Spleen (tissue), 11 donors: ENCODE measurements around the gene TENT5A. TPM values are rescaled to one million over a fixed set of nuclear protein-coding genes. Genes with fewer than 3 reads are reported as not detected.

Experiments
- DNase-seq: peaks from one replicate; pipeline ENCODE4 v3.0.0-alpha.2; 2020
- H3K27ac ChIP-seq, 8 donors: fragments of 200-600 bp; sonication (generic) in 7 of 8; 1 replicate in 4 of 8; 2 replicates in 4 of 8; pipeline versions ENCODE4 v1.5.0 to v1.8.0; 2016 to 2021; ENCODE audit warnings: inconsistent platforms in 4 of 8, mild to moderate bottlenecking in 4 of 8, moderate library complexity in 1 of 8
- H3K27me3 ChIP-seq, 7 donors: fragments of 200-600 bp; sonication (generic) in 6 of 7; replicated peaks in 1 of 7; 1 replicate in 4 of 7; 2 replicates in 3 of 7; pipeline versions ENCODE4 v1.5.0 to v1.8.0; 2016 to 2021; ENCODE audit warnings: inconsistent platforms in 3 of 7, mild to moderate bottlenecking in 1 of 7
- H3K36me3 ChIP-seq, 6 donors: fragments of 200-600 bp; sonication (generic) in 5 of 6; 1 replicate in 4 of 6; 2 replicates in 2 of 6; pipeline versions ENCODE4 v1.5.0 to v1.8.0; 2016 to 2021; ENCODE audit warnings: inconsistent platforms in 2 of 6
- H3K4me1 ChIP-seq, 6 donors: fragments of 200-600 bp; sonication (generic) in 5 of 6; 1 replicate in 3 of 6; 2 replicates in 3 of 6; pipeline versions ENCODE4 v1.5.0 to v1.8.0; 2016 to 2021; ENCODE audit warnings: inconsistent platforms in 3 of 6
- H3K4me3 ChIP-seq, 8 donors: fragments of 200-600 bp; sonication (generic) in 7 of 8; 1 replicate in 4 of 8; 2 replicates in 4 of 8; pipeline versions ENCODE4 v1.5.0 to v1.8.0; 2016 to 2021; ENCODE audit warnings: inconsistent platforms in 4 of 8, mild to moderate bottlenecking in 4 of 8, moderate library complexity in 2 of 8
- H3K9me3 ChIP-seq, 8 donors: fragments of 200-600 bp; sonication (generic) in 7 of 8; 1 replicate in 4 of 8; 2 replicates in 4 of 8; pipeline versions ENCODE4 v1.5.0 to v1.8.0; 2016 to 2021; ENCODE audit warnings: inconsistent platforms in 4 of 8
- CTCF ChIP-seq, 11 experiments: fragments of 200-600 bp in 7 of 11; fragments of 450-650 bp in 4 of 11; sonication (generic) in 4 of 11; IDR thresholded peaks in 8 of 11; conservative IDR thresholded peaks in 3 of 11; 1 replicate in 7 of 11; 2 replicates in 4 of 11; pipeline versions ENCODE4 v1.4.0 to v1.8.0; 2016 to 2021; ENCODE audit warnings: antibody characterized with exemption in 11 of 11, inconsistent platforms in 4 of 11, mild to moderate bottlenecking in 1 of 11
- POLR2A ChIP-seq, 3 donors: fragments of 450-650 bp; IDR thresholded peaks; one replicate each; pipeline ENCODE4 v1.5.1; 2017; ENCODE audit warnings: antibody characterized with exemption in 3 of 3, mild to moderate bottlenecking in 1 of 3
- POLR2AphosphoS5 ChIP-seq, 3 donors: sonication (generic); formaldehyde crosslinking; IDR thresholded peaks; one replicate each; pipeline ENCODE4 v1.5.1; 2017; ENCODE audit warnings: antibody characterized with exemption in 3 of 3
- WGBS, 5 donors: extraction: QIAGEN DNeasy Blood & Tissue Kit in 3 of 5; methylation state at CpG; one replicate each; pipeline versions ENCODE4 v1.1.5 to v1.1.7; 2013 to 2018; 5-methylcytosine and 5-hydroxymethylcytosine counted together
- intact Hi-C: fragments of 100-400 bp; cut with DNase I; formaldehyde crosslinking; loops from one replicate; pipeline ENCODE4 v1.15.0; 2023; ENCODE audit warnings: low total_unique reads
- polyA plus RNA-seq, 3 donors: library from polyadenylated mRNA; stranded (reverse); fragments of 200-250 nt; gene quantifications; one replicate each; pipeline ENCODE4 v1.2.1, GENCODE V29; 2013
- total RNA-seq, 7 donors: library from RNA; depleted of rRNA in 3 of 7; stranded (reverse); fragments of >200 nt in 3 of 7; fragmentation: NEBNext Ultra II Directional in 4 of 7; extraction: Animal tissue kit (Norgen Biotek cat#: 25700) in 4 of 7; gene quantifications; one replicate each; pipeline versions ENCODE4 v1.1.0 to v1.2.1, GENCODE V29; 2016 to 2021
- donor health status: healthy with polysubstance abuse.
- donor health status: DM: no; HTN: no; CAD: no; lungs with moderate emphysema.
- donor health status: DM: no; HTN: no; CAD: no.
- donor health status: Bipolar disorder and iron deficiency.
- donor health status: healthy.
- donor health status: DM: no; HTN: no; CAD: no.
- donor health status: DM: yes; HTN: yes; CAD: no.

Gene TENT5A
- total and polyA plus RNA-seq, 10 donors = 3.0 to 25.2 (median 15.3) TPM

GRCh38 chr6:81759782-81760181 lies 7.3 kb upstream of the TENT5A start:
- no peaks in the 10 kb centered on the region for H3K36me3 ChIP-seq
- intact Hi-C loops = no loop called here
- TF ChIP-seq POLR2A (IDR thresholded peaks at IDR 0.05) = no peak
- TF ChIP-seq POLR2AphosphoS5 (IDR thresholded peaks at IDR 0.05) = no peak
- TF ChIP-seq CTCF (IDR thresholded peaks at IDR 0.05 in 8 of 11, conservative IDR thresholded peaks at IDR 0.05 in 3 of 11) = no peak
- WGBS, 5 donors = 74 to 87% (median 79%) methylated on average over 2 of the region's 2 CpGs
- no peak overlapping the region for H3K27ac ChIP-seq
- no peak for DNase-seq
- peaks cover 0 to 23% (median under 1%) of the 10 kb centered on the region in 6 donors for H3K4me1 ChIP-seq
- H3K9me3 ChIP-seq = no peaks in the 10 kb centered on the region
- no peaks in the 10 kb centered on the region for H3K27me3 ChIP-seq
- no peak overlapping the region for H3K4me3 ChIP-seq

- 51 to 80% (median 65%) methylated on average over 4 of the region's 4 CpGs for WGBS, 5 donors
- Histone ChIP-seq H3K4me1 (peaks cover 0 to 33% (median 11%) of the 10 kb centered on the region in 6 donors), H3K36me3 (no peaks in the 10 kb centered on the region), H3K27ac (no peak overlapping the region), H3K4me3 (no peak overlapping the region), H3K27me3 (no peaks in the 10 kb centered on the region), H3K9me3 (no peaks in the 10 kb centered on the region)
- no peak for DNase-seq
- TF ChIP-seq POLR2A (IDR thresholded peaks at IDR 0.05) = no peak
- TF ChIP-seq CTCF (IDR thresholded peaks at IDR 0.05 in 8 of 11, conservative IDR thresholded peaks at IDR 0.05 in 3 of 11) = no peak
- TF ChIP-seq POLR2AphosphoS5 (IDR thresholded peaks at IDR 0.05) = no peak
- intact Hi-C loops = no loop called here
Observed at GRCh38 chr6:81758221-81758620, 5.7 kb upstream of the TENT5A start.

GRCh38 chr6:81756690-81757089 lies 4.2 kb upstream of the TENT5A start:
- DNase-seq = no peak
- Histone ChIP-seq H3K27me3 (no peaks in the 10 kb centered on the region), H3K4me3 (no peak overlapping the region), H3K27ac (no peak overlapping the region), H3K36me3 (no peaks in the 10 kb centered on the region), H3K9me3 (no peaks in the 10 kb centered on the region), H3K4me1 (peaks cover 0 to 33% (median 11%) of the 10 kb centered on the region in 6 donors)
- 44 to 72% (median 58%) methylated on average over 1 of the region's 1 CpG for WGBS, 5 donors
- no peak for TF ChIP-seq POLR2A (IDR thresholded peaks at IDR 0.05)
- no peak for TF ChIP-seq CTCF (IDR thresholded peaks at IDR 0.05 in 8 of 11, conservative IDR thresholded peaks at IDR 0.05 in 3 of 11)
- no peak for TF ChIP-seq POLR2AphosphoS5 (IDR thresholded peaks at IDR 0.05)
- intact Hi-C loops = no loop called here

- WGBS, 5 donors = 55 to 83% (median 73%) methylated on average over 3 of the region's 3 CpGs
- intact Hi-C loops = no loop called here
Observed at GRCh38 chr6:81755551-81755950, 3.1 kb upstream of the TENT5A start.

More at GRCh38 chr6:81755551-81755950, 3.1 kb upstream of the TENT5A start:
- Histone ChIP-seq H3K36me3 (no peaks in the 10 kb centered on the region), H3K9me3 (no peaks in the 10 kb centered on the region), H3K27ac (no peak overlapping the region), H3K4me1 (peaks cover 0 to 45% (median 19%) of the 10 kb centered on the region in 6 donors), H3K4me3 (no peak overlapping the region), H3K27me3 (no peaks in the 10 kb centered on the region)
- no peak for TF ChIP-seq POLR2A (IDR thresholded peaks at IDR 0.05)
- no peak for TF ChIP-seq CTCF (IDR thresholded peaks at IDR 0.05 in 8 of 11, conservative IDR thresholded peaks at IDR 0.05 in 3 of 11)
- TF ChIP-seq POLR2AphosphoS5 (IDR thresholded peaks at IDR 0.05) = no peak
- no peak for DNase-seq
